ENCODE results near the gene HIC1. TPM values are rescaled to one million over a fixed set of nuclear protein-coding genes. Genes with fewer than 3 reads are reported as not detected.

Gene HIC1
- total RNA-seq, 4 donors from 2014 or later: 6.8 to 40.4 (median 12.8) TPM

GRCh38 chr17:2065949-2066400 is 11.1 kb downstream of the HIC1 start:
- H3K4me1 ChIP-seq: peaks cover 2 to 86% (median 39%) of the 10 kb centered on the region in 4 donors
- H3K36me3 ChIP-seq: peaks cover 0 to 12% (median 0%) of the 10 kb centered on the region in 3 donors
- no peak for DNase-seq
- no peak overlapping the region for H3K4me3 ChIP-seq
- no peak for TF ChIP-seq CTCF (IDR thresholded peaks at IDR 0.05)
- H3K27me3 ChIP-seq: no peaks in the 10 kb centered on the region
- peak overlapping the region; percentile 88 to 96 (median 94) for H3K27ac ChIP-seq
- no peaks in the 10 kb centered on the region for H3K9me3 ChIP-seq

GRCh38 chr17:2067048-2067561 is 12.2 kb downstream of the HIC1 start:
- TF ChIP-seq POLR2A (IDR thresholded peaks at IDR 0.05): no peak
- no peak for TF ChIP-seq CTCF (IDR thresholded peaks at IDR 0.05)
- no peak overlapping the region for H3K4me3 ChIP-seq
- peak overlapping the region; percentile 50 to 96 (median 94) for H3K27ac ChIP-seq
- peaks cover 0 to 12% (median 0%) of the 10 kb centered on the region in 3 donors for H3K36me3 ChIP-seq
- peaks cover 2 to 76% (median 41%) of the 10 kb centered on the region in 4 donors for H3K4me1 ChIP-seq
- H3K9me3 ChIP-seq: no peaks in the 10 kb centered on the region
- no peak for DNase-seq
- H3K27me3 ChIP-seq: no peaks in the 10 kb centered on the region

GRCh38 chr17:2067608-2068024 is 12.7 kb downstream of the HIC1 start:
- peaks cover 2 to 71% (median 39%) of the 10 kb centered on the region in 4 donors for H3K4me1 ChIP-seq
- TF ChIP-seq POLR2A (IDR thresholded peaks at IDR 0.05): no peak
- no peak for TF ChIP-seq CTCF (IDR thresholded peaks at IDR 0.05)
- H3K27ac ChIP-seq: peak overlapping the region; percentile 50 to 96 (median 94)
- no peaks in the 10 kb centered on the region for H3K27me3 ChIP-seq
- no peak for DNase-seq
- no peak overlapping the region for H3K4me3 ChIP-seq
- no peaks in the 10 kb centered on the region for H3K9me3 ChIP-seq
- peaks cover 0 to 12% (median 0%) of the 10 kb centered on the region in 3 donors for H3K36me3 ChIP-seq

GRCh38 chr17:2068031-2068518 is 13.2 kb downstream of the HIC1 start:
- Histone ChIP-seq H3K27ac (peak overlapping the region; percentile 58 to 96 (median 94)), H3K27me3 (no peaks in the 10 kb centered on the region), H3K9me3 (no peaks in the 10 kb centered on the region), H3K4me1 (peaks cover 2 to 66% (median 35%) of the 10 kb centered on the region in 4 donors), H3K4me3 (no peak overlapping the region), H3K36me3 (peaks cover 0 to 12% (median 0%) of the 10 kb centered on the region in 3 donors)
- DNase-seq: no peak
- no peak for TF ChIP-seq CTCF (IDR thresholded peaks at IDR 0.05)
- TF ChIP-seq POLR2A (IDR thresholded peaks at IDR 0.05): no peak

- TF ChIP-seq CTCF (IDR thresholded peaks at IDR 0.05): no peak
- no peak for TF ChIP-seq POLR2A (IDR thresholded peaks at IDR 0.05)
- H3K4me1 ChIP-seq: peaks cover 2 to 61% (median 33%) of the 10 kb centered on the region in 4 donors
- DNase-seq: peak in 1 of 3 donors; percentile 56
- peak overlapping the region; percentile 58 to 96 (median 94) for H3K27ac ChIP-seq
- no peaks in the 10 kb centered on the region for H3K9me3 ChIP-seq
- H3K4me3 ChIP-seq: no peak overlapping the region
- peaks cover 0 to 12% (median 0%) of the 10 kb centered on the region in 3 donors for H3K36me3 ChIP-seq
- H3K27me3 ChIP-seq: no peaks in the 10 kb centered on the region
These were observed 13.7 kb downstream of the HIC1 start for GRCh38 chr17:2068519-2069051.

Measured in Peyer's patch (tissue), 4 donors.